Activated CD8-positive, alpha-beta T cell treated with anti-CD3 and anti-CD28 coated beads for 36 hours (primary cell): Measurements from ENCODE around the gene TEX13C. TPM values are rescaled to one million over a fixed set of nuclear protein-coding genes. Genes with fewer than 3 reads are reported as not detected.

Experiments
- ATAC-seq: fragments of 200-7000 bp; cut with Tn5 transposase; one replicate; pipeline ENCODE4 v1.10.0; 2021; ENCODE audit warnings: mild to moderate bottlenecking, moderate library complexity
- CTCF ChIA-PET: fragments of 350-600 bp; sonication (Branson Sonifier 250); formaldehyde crosslinking; loops from one replicate; lab custom pipeline; 2021; ENCODE audit warnings: antibody characterized with exemption; lab: Charles Lee
- POLR2A ChIA-PET: fragments of 350-600 bp; sonication (Branson Sonifier 250); formaldehyde crosslinking; loops from one replicate; lab custom pipeline; 2021; ENCODE audit warnings: antibody characterized with exemption; lab: Charles Lee
- DNase-seq: peaks from one replicate; pipeline ENCODE4 v3.0.0-alpha.2; 2020
- H3K27ac Mint-ChIP-seq: one replicate; pipeline ENCODE4 v1.8.0; 2021; ENCODE audit warnings: mild to moderate bottlenecking, mixed read lengths
- H3K27me3 Mint-ChIP-seq: one replicate; pipeline ENCODE4 v1.8.0; 2021; ENCODE audit warnings: mixed read lengths
- H3K36me3 Mint-ChIP-seq: one replicate; pipeline ENCODE4 v1.8.0; 2021; ENCODE audit warnings: low read depth, mixed read lengths
- H3K4me1 Mint-ChIP-seq: one replicate; pipeline ENCODE4 v1.8.0; 2021; ENCODE audit warnings: low read depth, mixed read lengths
- H3K4me3 Mint-ChIP-seq: one replicate; pipeline ENCODE4 v1.8.0; 2021; ENCODE audit warnings: mild to moderate bottlenecking, moderate library complexity, mixed read lengths
- H3K9me3 Mint-ChIP-seq: one replicate; pipeline ENCODE4 v1.8.0; 2021; ENCODE audit warnings: mixed read lengths
- CTCF ChIP-seq: fragments of 200-600 bp; IDR thresholded peaks from one replicate; pipeline ENCODE4 v1.8.0; 2022; ENCODE audit warnings: antibody characterized with exemption, mild to moderate bottlenecking
- intact Hi-C: fragments of 100-400 bp; cut with micrococcal nuclease; formaldehyde crosslinking; loops from one replicate; pipeline ENCODE4 v1.10.0; 2022
- total RNA-seq, 2 experiments: library from RNA; stranded (reverse); gene quantifications; one replicate each; pipeline ENCODE4 v1.2.3, GENCODE V29; 2021

Gene TEX13C
- total RNA-seq = not detected

GRCh38 chrX:125319646-125320521, at the start of gene TEX13C:
Gene TEX13C (plus strand): TSS chrX:125319871. CDS start chrX:125320120, 249 bp downstream.
- ATAC-seq (no peak), DNase-seq (no peak)
- H3K4me3 Mint-ChIP-seq = no peak within 1 kb of the TSS
- ChIA-PET CTCF (no interaction called here), POLR2A (no interaction called here)
- no peaks in the 10 kb centered on the region for H3K9me3 Mint-ChIP-seq
- H3K27me3 Mint-ChIP-seq = no peaks in the 10 kb centered on the region
- TF ChIP-seq CTCF = no peak
- no peaks in the 10 kb centered on the region for H3K36me3 Mint-ChIP-seq
- no peak within 1 kb of the TSS for H3K27ac Mint-ChIP-seq
- H3K4me1 Mint-ChIP-seq = no peaks in the 10 kb centered on the region
- intact Hi-C loops = no loop called here

GRCh38 chrX:125287282-125287681, 32.4 kb upstream of the TEX13C start:
- intact Hi-C loops = no loop called here
- CTCF ChIA-PET = no interaction called here
- no peak for TF ChIP-seq CTCF
- Mint-ChIP-seq H3K27me3 (no peaks in the 10 kb centered on the region), H3K36me3 (no peaks in the 10 kb centered on the region), H3K4me3 (no peak overlapping the region), H3K9me3 (no peaks in the 10 kb centered on the region), H3K4me1 (no peaks in the 10 kb centered on the region), H3K27ac (no peak overlapping the region)
- DNase-seq (no peak), ATAC-seq (no peak)
- POLR2A ChIA-PET = no interaction called here

GRCh38 chrX:125288343-125288742, 31.3 kb upstream of the TEX13C start:
- TF ChIP-seq CTCF = no peak
- Mint-ChIP-seq H3K4me3 (no peak overlapping the region), H3K4me1 (peaks cover 2% of the 10 kb centered on the region), H3K9me3 (no peaks in the 10 kb centered on the region), H3K27ac (no peak overlapping the region), H3K27me3 (no peaks in the 10 kb centered on the region), H3K36me3 (no peaks in the 10 kb centered on the region)
- POLR2A ChIA-PET = no interaction called here
- DNase-seq = no peak
- CTCF ChIA-PET = no interaction called here
- intact Hi-C loops = no loop called here
- no peak for ATAC-seq

GRCh38 chrX:125289209-125289608, 30.5 kb upstream of the TEX13C start:
- no peak for DNase-seq
- no peaks in the 10 kb centered on the region for H3K36me3 Mint-ChIP-seq
- no peaks in the 10 kb centered on the region for H3K9me3 Mint-ChIP-seq
- no peaks in the 10 kb centered on the region for H3K27me3 Mint-ChIP-seq
- CTCF ChIA-PET = no interaction called here
- no peak overlapping the region for H3K27ac Mint-ChIP-seq
- intact Hi-C loops = no loop called here
- POLR2A ChIA-PET = no interaction called here
- H3K4me3 Mint-ChIP-seq = no peak overlapping the region
- no peak for ATAC-seq
- TF ChIP-seq CTCF = no peak
- H3K4me1 Mint-ChIP-seq = peaks cover 10% of the 10 kb centered on the region

- Mint-ChIP-seq H3K27me3 (no peaks in the 10 kb centered on the region), H3K4me3 (no peak overlapping the region), H3K27ac (no peak overlapping the region), H3K36me3 (no peaks in the 10 kb centered on the region), H3K4me1 (peaks cover 17% of the 10 kb centered on the region), H3K9me3 (no peaks in the 10 kb centered on the region)
- no peak for TF ChIP-seq CTCF
- ChIA-PET CTCF (no interaction called here), POLR2A (no interaction called here)
- DNase-seq (no peak), ATAC-seq (no peak)
- intact Hi-C loops = no loop called here
Measured at GRCh38 chrX:125289920-125290319, 29.8 kb upstream of the TEX13C start.
